Endothelial cell of umbilical vein (primary cell): ENCODE results near the gene HMCN1. TPM values are rescaled to one million over a fixed set of nuclear protein-coding genes. Genes with fewer than 3 reads are reported as not detected.
"Not testable (repeated sequence)": the region's sequence is repeated elsewhere in the genome, so short reads cannot be mapped to it uniquely, and the experiment has no call there.

Experiments used
- BruUV-seq: library from RNA; stranded (reverse); fragments of 400-500 nt; replicated peaks from 2 replicates; lab custom pipeline; 2021; lab: Mats Ljungman, UMichigan
- CTCF ChIA-PET: fragments of 300-600, 350-600 bp; sonication (Branson Sonifier 250); formaldehyde crosslinking; loops from one replicate; lab custom pipeline; 2021; ENCODE audit warnings: antibody characterized with exemption, inconsistent platforms; lab: Charles Lee
- POLR2A ChIA-PET: fragments of 300-600, 350-600 bp; sonication (Branson Sonifier 250); formaldehyde crosslinking; loops from one replicate; lab custom pipeline; 2021; ENCODE audit warnings: antibody characterized with exemption, inconsistent platforms; lab: Charles Lee
- DNase-seq: peaks from one replicate; pipeline ENCODE4 v3.0.0-alpha.2; 2011; ENCODE audit warnings: low read depth, low spot score
- FAIRE-seq: peaks from 2 replicates; lab custom pipeline; 2011; peaks lifted over from hg19 to GRCh38; lab: Jason Lieb, UNC
- H2AFZ ChIP-seq: 2 replicates; pipeline ENCODE4 v1.6.0; 2012; ENCODE audit warnings: low read depth, low read length, control low read depth, inconsistent platforms
- H3K27ac ChIP-seq: 2 replicates; pipeline ENCODE4 v1.5.1; 2011; ENCODE audit warnings: low read depth, mild to moderate bottlenecking, control low read depth, low read length, moderate library complexity; ENCODE audit not compliant: insufficient read depth
- H3K27me3 ChIP-seq, 2 experiments: 2 replicates each; pipeline versions ENCODE4 v1.6.0 to v1.6.1; 2011; ENCODE audit warnings: low read length in 2 of 2, mixed read lengths in 1 of 2; ENCODE audit not compliant: control insufficient read depth in 2 of 2, insufficient read depth in 2 of 2
- H3K36me3 ChIP-seq, 2 experiments: 2 replicates in 1 of 2; 3 replicates in 1 of 2; pipeline ENCODE4 v1.5.1; 2011; ENCODE audit warnings: low read length in 2 of 2, mild to moderate bottlenecking in 1 of 2, moderate library complexity in 1 of 2; ENCODE audit not compliant: control insufficient read depth in 2 of 2, insufficient read depth in 2 of 2; ENCODE audit errors: extremely low read depth in 1 of 2
- H3K4me1 ChIP-seq: 3 replicates; pipeline ENCODE4 v1.5.1; 2011; ENCODE audit warnings: mild to moderate bottlenecking, low read length; ENCODE audit not compliant: control insufficient read depth, insufficient read depth; ENCODE audit errors: extremely low read depth
- H3K4me2 ChIP-seq: 2 replicates; pipeline ENCODE4 v1.6.1; 2011; ENCODE audit warnings: low read length, control low read depth, mixed read lengths; ENCODE audit not compliant: insufficient read depth
- H3K4me3 ChIP-seq, 3 experiments: fragments of 200-600 bp in 1 of 3; sonication (generic), shearing (Covaris generic) in 1 of 3; replicated peaks in 1 of 3; 2 replicates each; pipeline ENCODE4 v1.5.1; 2011 to 2016; ENCODE audit warnings: control low read depth in 3 of 3, low read length in 3 of 3, mild to moderate bottlenecking in 2 of 3, inconsistent platforms in 1 of 3, low read depth in 1 of 3, moderate library complexity in 1 of 3; ENCODE audit not compliant: insufficient read depth in 1 of 3
- H3K79me2 ChIP-seq: 2 replicates; pipeline ENCODE4 v1.6.0; 2012; ENCODE audit warnings: low read length, inconsistent platforms; ENCODE audit not compliant: control insufficient read depth, insufficient read depth
- H3K9ac ChIP-seq: replicated peaks from 2 replicates; pipeline ENCODE3; 2011; ENCODE audit warnings: low read length, control low read depth; ENCODE audit not compliant: insufficient read depth; ENCODE audit errors: extremely low read depth
- H3K9me1 ChIP-seq: replicated peaks from 3 replicates; pipeline ENCODE4 v1.6.0; 2011; ENCODE audit warnings: mild to moderate bottlenecking, low read length; ENCODE audit not compliant: control insufficient read depth, insufficient read depth; ENCODE audit errors: extremely low read depth
- H3K9me3 ChIP-seq: replicated peaks from 2 replicates; pipeline ENCODE4 v1.5.1; 2012; ENCODE audit warnings: low read length, inconsistent platforms; ENCODE audit not compliant: control insufficient read depth, insufficient read depth
- H4K20me1 ChIP-seq: replicated peaks from 2 replicates; pipeline ENCODE3; 2011; ENCODE audit warnings: mild to moderate bottlenecking, low read length; ENCODE audit not compliant: control insufficient read depth, insufficient read depth; ENCODE audit errors: extremely low read depth
- CTCF ChIP-seq, 2 donors: IDR thresholded peaks; 1 replicate in 1 of 2; 2 replicates in 1 of 2; pipeline ENCODE4 v1.5.1; 2011; ENCODE audit warnings: low read length in 2 of 2, mild to moderate bottlenecking in 2 of 2, moderate library complexity in 2 of 2, control low read depth in 1 of 2, inconsistent platforms in 1 of 2, low read depth in 1 of 2; ENCODE audit not compliant: insufficient read depth in 1 of 2; ENCODE audit errors: extremely low read depth in 1 of 2
- EZH2 ChIP-seq: IDR thresholded peaks from 2 replicates; pipeline ENCODE4 v1.6.1; 2012; ENCODE audit warnings: borderline replicate concordance, low read depth, mild to moderate bottlenecking, moderate library complexity, low read length, inconsistent platforms; ENCODE audit not compliant: severe bottlenecking
- FOS ChIP-seq: IDR thresholded peaks from 2 replicates; pipeline ENCODE4 v1.6.1; 2011; ENCODE audit warnings: mild to moderate bottlenecking, low read length, moderate library complexity, borderline replicate concordance; ENCODE audit not compliant: insufficient read depth
- GATA2 ChIP-seq: IDR thresholded peaks from 2 replicates; pipeline ENCODE4 v1.7.0; 2011; ENCODE audit warnings: low read depth, mild to moderate bottlenecking, moderate library complexity, mixed read lengths, low read length; ENCODE audit not compliant: insufficient read length, insufficient read depth
- JUN ChIP-seq: IDR thresholded peaks from 2 replicates; pipeline ENCODE4 v1.6.1; 2011; ENCODE audit warnings: borderline replicate concordance, low read depth; ENCODE audit not compliant: insufficient read length, insufficient read depth
- MYC ChIP-seq: IDR thresholded peaks from one replicate; pipeline ENCODE4 v1.6.1; 2011; ENCODE audit warnings: mild to moderate bottlenecking, low read depth, low read length
- POLR2A ChIP-seq: IDR thresholded peaks from 2 replicates; pipeline ENCODE4 v1.6.1; 2012; ENCODE audit warnings: low read depth, mild to moderate bottlenecking, control low read depth, low read length
- POLR2AphosphoS5 ChIP-seq: IDR thresholded peaks from 2 replicates; pipeline ENCODE4 v1.6.1; 2012; ENCODE audit warnings: low read depth, mild to moderate bottlenecking, control low read depth, low read length, moderate library complexity; ENCODE audit not compliant: insufficient read depth
- dilution Hi-C: fragments of 300-500 bp; cut with MboI; formaldehyde crosslinking; loops from one replicate; pipeline ENCODE4 v1.15.0; 2019; ENCODE audit warnings: low sequenced_read_pairs; ENCODE audit not compliant: extremely low pct_ligation_motif_present
- intact Hi-C: fragments of 100-400 bp; cut with micrococcal nuclease; formaldehyde crosslinking; loops from one replicate; pipeline ENCODE4 v1.10.0; 2022
- polyA plus RNA-seq, 4 experiments: library from polyadenylated mRNA; depleted of rRNA in 3 of 4; stranded (reverse) in 3 of 4; unstranded in 1 of 4; fragments of >200 nt; gene quantifications; 2 replicates each; pipeline versions ENCODE4 v1.2.1 to v1.2.3, GENCODE V29; 2011 to 2012; ENCODE audit warnings: missing spikeins in 1 of 4
- total RNA-seq: library from RNA; stranded (reverse); gene quantifications from 2 replicates; pipeline ENCODE4 v1.2.3, GENCODE V29; 2021
- TF ChIP-seq, protein P1 (sequence below): IDR thresholded peaks from 2 replicates; pipeline ENCODE4 v1.6.1; 2011; ENCODE audit not compliant: insufficient read depth, insufficient read length

HMCN1 gene
- total and polyA plus RNA-seq, 2 donors (not counting 3 experiments of a cell fraction or from before 2014, with no cell fraction given), result 10.3 to 16.0 TPM

DNA sequence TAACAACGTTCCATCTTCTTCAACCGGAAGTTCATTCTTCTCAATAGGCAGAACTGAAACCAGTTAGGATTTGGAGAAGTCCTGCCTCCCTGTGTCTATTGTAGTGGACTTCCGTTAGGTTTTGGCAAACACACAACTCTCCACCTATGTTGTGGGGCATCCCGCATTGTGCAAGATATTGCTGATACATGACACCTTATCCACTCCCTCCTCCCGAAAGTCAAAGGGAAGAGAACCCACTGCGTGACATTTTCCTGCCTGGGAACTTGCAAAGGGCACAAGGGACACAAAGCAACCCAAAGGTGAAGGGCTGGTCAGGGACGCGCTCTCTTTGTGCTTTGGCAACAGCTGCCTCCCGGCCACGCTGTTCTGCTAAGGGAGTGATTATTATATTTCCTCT is 476.1 kb downstream of the HMCN1 start:
- no peak overlapping the region for H3K4me2 ChIP-seq
- H3K9me3 ChIP-seq, result no peaks in the 10 kb centered on the region
- DNase-seq (no peak), FAIRE-seq (no peak)
- H3K27ac ChIP-seq, result no peak overlapping the region
- CTCF ChIA-PET, result interaction anchor here (1.0 to 7.3 kb wide), 5 partner anchors 11 to 490 kb away, joined by 3 to 70 read pairs (median 9); no protein-coding TSS in a partner anchor
- H3K9me1 ChIP-seq, result no peaks in the 10 kb centered on the region
- no peaks in the 10 kb centered on the region for H3K79me2 ChIP-seq
- no peak overlapping the region for H2AFZ ChIP-seq
- H3K36me3 ChIP-seq, result no peaks in the 10 kb centered on the region
- POLR2A ChIA-PET, result no interaction called here
- TF ChIP-seq FOS (no peak), MYC (no peak), JUN (no peak), POLR2AphosphoS5 (no peak), POLR2A (no peak), GATA2 (no peak), CTCF (IDR thresholded peaks at IDR 0.05; ENCODE audit: extremely low read depth in 1 of 2, insufficient read depth in 1 of 2, low read depth in 1 of 2, low read length in 2 of 2) (no peak), EZH2 (no peak)
- TF ChIP-seq, protein P1, sequence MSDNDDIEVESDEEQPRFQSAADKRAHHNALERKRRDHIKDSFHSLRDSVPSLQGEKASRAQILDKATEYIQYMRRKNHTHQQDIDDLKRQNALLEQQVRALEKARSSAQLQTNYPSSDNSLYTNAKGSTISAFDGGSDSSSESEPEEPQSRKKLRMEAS, result no peak
- H4K20me1 ChIP-seq, result no peaks in the 10 kb centered on the region
- BruUV-seq, result no TSS peak
- H3K27me3 ChIP-seq, result no peaks in the 10 kb centered on the region
- dilution Hi-C loops (no loop called here), intact Hi-C loops (loop anchor here (10.0 kb wide), 1 partner anchor 1035 kb away; no protein-coding TSS in a partner anchor)
- H3K4me1 ChIP-seq, result peaks cover 4% of the 10 kb centered on the region
- no peak overlapping the region for H3K9ac ChIP-seq
- H3K4me3 ChIP-seq, result no peak overlapping the region

DNA sequence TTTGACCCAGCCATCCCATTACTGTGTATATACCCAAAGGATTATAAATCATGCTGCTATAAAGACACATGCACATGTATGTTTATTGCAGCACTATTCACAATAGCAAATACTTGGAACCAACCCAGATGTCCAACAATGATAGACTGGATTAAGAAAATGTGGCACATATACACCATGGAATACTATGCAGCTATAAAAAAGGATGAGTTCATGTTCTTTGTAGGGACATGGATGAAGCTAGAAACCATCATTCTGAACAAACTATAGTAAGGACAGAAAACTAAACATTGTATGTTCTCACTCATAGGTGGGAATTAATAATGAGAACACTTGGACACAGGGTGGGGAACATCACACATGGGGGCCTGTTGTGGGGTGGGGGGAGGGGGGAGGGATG is 477.4 kb downstream of the HMCN1 start:
- H3K4me1 ChIP-seq, H3K4me2 ChIP-seq, H3K4me3 ChIP-seq, dilution Hi-C loops, H2AFZ ChIP-seq, FAIRE-seq, H3K9ac ChIP-seq, H3K79me2 ChIP-seq, BruUV-seq, POLR2A ChIA-PET, H3K27ac ChIP-seq, H4K20me1 ChIP-seq, H3K36me3 ChIP-seq, H3K9me3 ChIP-seq, DNase-seq, H3K9me1 ChIP-seq, H3K27me3 ChIP-seq: not testable (repeated sequence)
- CTCF ChIA-PET, result interaction anchor here (1.2 to 7.3 kb wide), 2 partner anchors 213 to 491 kb away, joined by 3 to 70 read pairs; no protein-coding TSS in a partner anchor
- intact Hi-C loops, result loop anchor here (10.0 kb wide), 1 partner anchor 1037 kb away; no protein-coding TSS in a partner anchor
